ENCODE measurements around the gene RNF207. TPM values are rescaled to one million over a fixed set of nuclear protein-coding genes. Genes with fewer than 3 reads are reported as not detected.

The RNF207 gene
- total and polyA plus RNA-seq, 4 donors = 8.0 to 14.4 (median 12.3) TPM

DNA sequence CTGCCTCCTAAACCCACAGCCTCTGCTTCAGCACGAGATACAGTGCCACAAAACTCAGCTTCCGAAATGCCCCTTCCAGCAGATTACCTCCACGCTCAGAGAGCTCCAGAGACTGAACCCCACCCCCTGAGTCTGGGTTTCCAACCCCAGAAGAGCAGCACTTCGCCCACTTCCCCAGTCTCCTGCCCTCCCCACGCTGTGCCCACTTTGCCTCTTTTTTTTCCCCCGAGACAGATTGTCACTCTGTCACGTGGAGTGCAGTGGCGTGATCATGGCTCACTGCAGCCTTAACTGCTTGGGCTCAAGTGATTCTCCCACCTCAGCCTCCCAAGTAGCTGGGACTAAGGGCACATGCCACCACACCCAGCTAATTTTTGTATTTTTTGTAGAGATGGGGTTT lies 19.7 kb downstream of the RNF207 start:
- Histone ChIP-seq H3K36me3 (ENCODE audit: control insufficient read depth in 4 of 4, insufficient read depth in 4 of 4, low read length in 4 of 4) (peaks cover 8 to 33% (median 18%) of the 10 kb centered on the region in 4 donors), H3K27ac (ENCODE audit: low read depth in 1 of 2, low read length in 1 of 2) (no peak overlapping the region), H3K27me3 (ENCODE audit: control insufficient read depth in 3 of 3, insufficient read depth in 3 of 3, low read length in 2 of 3) (no peaks in the 10 kb centered on the region), H3K9me3 (ENCODE audit: control insufficient read depth in 4 of 4, insufficient read depth in 3 of 4, low read length in 3 of 4) (no peaks in the 10 kb centered on the region), H3K9ac (ENCODE audit: insufficient read depth in 1 of 2, low read length in 2 of 2) (no peak overlapping the region), H3K4me1 (ENCODE audit: control insufficient read depth in 5 of 5, insufficient read depth in 5 of 5, low read length in 5 of 5) (no peaks in the 10 kb centered on the region), H3K4me3 (no peak overlapping the region)
- TF ChIP-seq, protein P1, sequence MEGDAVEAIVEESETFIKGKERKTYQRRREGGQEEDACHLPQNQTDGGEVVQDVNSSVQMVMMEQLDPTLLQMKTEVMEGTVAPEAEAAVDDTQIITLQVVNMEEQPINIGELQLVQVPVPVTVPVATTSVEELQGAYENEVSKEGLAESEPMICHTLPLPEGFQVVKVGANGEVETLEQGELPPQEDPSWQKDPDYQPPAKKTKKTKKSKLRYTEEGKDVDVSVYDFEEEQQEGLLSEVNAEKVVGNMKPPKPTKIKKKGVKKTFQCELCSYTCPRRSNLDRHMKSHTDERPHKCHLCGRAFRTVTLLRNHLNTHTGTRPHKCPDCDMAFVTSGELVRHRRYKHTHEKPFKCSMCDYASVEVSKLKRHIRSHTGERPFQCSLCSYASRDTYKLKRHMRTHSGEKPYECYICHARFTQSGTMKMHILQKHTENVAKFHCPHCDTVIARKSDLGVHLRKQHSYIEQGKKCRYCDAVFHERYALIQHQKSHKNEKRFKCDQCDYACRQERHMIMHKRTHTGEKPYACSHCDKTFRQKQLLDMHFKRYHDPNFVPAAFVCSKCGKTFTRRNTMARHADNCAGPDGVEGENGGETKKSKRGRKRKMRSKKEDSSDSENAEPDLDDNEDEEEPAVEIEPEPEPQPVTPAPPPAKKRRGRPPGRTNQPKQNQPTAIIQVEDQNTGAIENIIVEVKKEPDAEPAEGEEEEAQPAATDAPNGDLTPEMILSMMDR (IDR thresholded peaks at IDR 0.05; ENCODE audit: control extremely low read depth, extremely low read depth) = no peak
- 92 to 93% methylated on average over 8 of the region's 8 CpGs for WGBS, 2 donors
- DNase-seq (no peak), ATAC-seq (ENCODE audit: insufficient read depth, low FRiP score) (no peak)

DNA sequence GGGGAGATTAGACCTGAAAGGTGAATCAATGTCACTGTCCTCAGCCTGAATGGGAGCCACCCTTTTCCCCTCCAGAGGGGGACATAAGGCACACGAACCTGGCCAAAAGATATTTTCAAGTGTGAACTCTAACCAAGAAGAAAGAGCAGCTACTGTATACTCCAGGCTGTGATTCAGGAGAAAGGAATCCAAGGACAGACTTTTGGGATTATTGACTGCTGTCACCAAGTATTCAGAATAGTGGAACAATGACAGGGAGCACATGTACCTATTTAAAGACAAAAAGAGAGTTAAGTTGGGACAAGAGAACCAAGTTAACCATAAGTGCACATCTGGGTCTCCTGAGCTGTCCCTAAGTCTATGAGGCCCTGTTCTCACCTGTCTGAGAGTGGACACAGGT lies 27.5 kb downstream of the RNF207 start:
- peaks cover 0 to 13% (median 6%) of the 10 kb centered on the region in 5 donors for H3K4me1 ChIP-seq (ENCODE audit: control insufficient read depth in 5 of 5, insufficient read depth in 5 of 5, low read length in 5 of 5)
- DNase-seq (no peak), ATAC-seq (ENCODE audit: insufficient read depth, low FRiP score) (no peak)
- TF ChIP-seq, protein P1 (IDR thresholded peaks at IDR 0.05; ENCODE audit: control extremely low read depth, extremely low read depth) = no peak
- H3K27ac ChIP-seq (ENCODE audit: low read depth in 1 of 2, low read length in 1 of 2) = no peak overlapping the region
- peaks cover 9 to 22% (median 14%) of the 10 kb centered on the region in 4 donors for H3K36me3 ChIP-seq (ENCODE audit: control insufficient read depth in 4 of 4, insufficient read depth in 4 of 4, low read length in 4 of 4)
- peaks cover 0 to under 1% (median 0%) of the 10 kb centered on the region in 3 donors for H3K27me3 ChIP-seq (ENCODE audit: control insufficient read depth in 3 of 3, insufficient read depth in 3 of 3, low read length in 2 of 3)
- H3K4me3 ChIP-seq = no peak overlapping the region
- WGBS, 2 donors = 68 to 80% methylated on average over 1 of the region's 1 CpG
- no peaks in the 10 kb centered on the region for H3K9me3 ChIP-seq (ENCODE audit: control insufficient read depth in 4 of 4, insufficient read depth in 3 of 4, low read length in 3 of 4)
- H3K9ac ChIP-seq (ENCODE audit: insufficient read depth in 1 of 2, low read length in 2 of 2) = no peak overlapping the region

DNA sequence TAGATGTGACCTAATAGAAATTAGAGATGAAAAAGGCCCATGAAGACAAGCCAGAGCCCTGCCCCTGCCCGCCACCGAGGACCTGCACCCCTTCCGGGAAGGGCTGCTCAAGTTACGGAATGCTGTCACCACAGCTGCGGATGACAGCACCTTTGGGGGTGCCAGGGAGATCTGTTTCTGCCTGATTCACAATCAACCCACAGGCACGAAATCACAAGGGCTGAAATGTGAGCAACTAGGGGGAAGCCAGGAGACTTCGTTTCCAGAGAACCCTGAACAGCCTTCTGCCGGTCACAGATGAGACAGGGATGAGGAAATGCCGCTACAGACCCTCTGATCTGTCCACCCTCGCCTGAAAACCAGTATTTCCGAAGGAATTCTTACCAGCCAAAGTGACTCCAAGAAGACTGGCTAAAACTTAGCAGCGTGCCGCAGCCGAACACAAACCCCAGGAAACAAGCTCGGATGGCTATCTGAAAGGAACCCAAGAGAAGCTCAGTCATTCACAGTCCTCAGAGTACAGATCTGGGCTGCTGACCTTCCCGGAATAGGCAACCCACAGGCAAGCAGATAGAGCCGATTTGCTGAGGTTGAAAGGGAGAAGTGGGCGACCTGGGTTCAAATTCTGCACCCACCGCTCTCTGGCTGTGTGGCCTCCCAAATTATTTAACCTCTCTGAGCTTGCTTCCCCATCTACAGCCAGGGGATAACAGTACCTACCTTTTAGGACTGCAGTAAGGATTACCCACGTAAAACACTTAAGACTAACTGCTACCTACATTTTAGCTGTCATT lies 28.8 kb downstream of the RNF207 start:
- no peaks in the 10 kb centered on the region for H3K9me3 ChIP-seq (ENCODE audit: control insufficient read depth in 4 of 4, insufficient read depth in 3 of 4, low read length in 3 of 4)
- H3K27me3 ChIP-seq (ENCODE audit: control insufficient read depth in 3 of 3, insufficient read depth in 3 of 3, low read length in 2 of 3) = peaks cover 0 to 11% (median 6%) of the 10 kb centered on the region in 3 donors
- TF ChIP-seq, protein P1 (IDR thresholded peaks at IDR 0.05; ENCODE audit: control extremely low read depth, extremely low read depth) = no peak
- no peak overlapping the region for H3K27ac ChIP-seq (ENCODE audit: low read depth in 1 of 2, low read length in 1 of 2)
- H3K4me1 ChIP-seq (ENCODE audit: control insufficient read depth in 5 of 5, insufficient read depth in 5 of 5, low read length in 5 of 5) = peaks cover 0 to 13% (median 6%) of the 10 kb centered on the region in 5 donors
- peak overlapping the region; percentile 28 to 50 for H3K9ac ChIP-seq (ENCODE audit: insufficient read depth in 1 of 2, low read length in 2 of 2)
- ATAC-seq (ENCODE audit: insufficient read depth, low FRiP score) = no peak
- 58 to 69% methylated on average over 20 of the region's 20 CpGs for WGBS, 2 donors
- H3K4me3 ChIP-seq = peak overlapping the region; percentile 94
- DNase-seq = no peak
- H3K36me3 ChIP-seq (ENCODE audit: control insufficient read depth in 4 of 4, insufficient read depth in 4 of 4, low read length in 4 of 4) = peaks cover 9 to 19% (median 14%) of the 10 kb centered on the region in 4 donors
